AML-193 (cell line): ENCODE measurements around the gene KIF18A.

Experiments
- DNase-seq, 2 experiments: peaks; one replicate each; lab custom pipeline; 2025; lab: John Stamatoyannopoulos, UW

KIF18A gene

DNA sequence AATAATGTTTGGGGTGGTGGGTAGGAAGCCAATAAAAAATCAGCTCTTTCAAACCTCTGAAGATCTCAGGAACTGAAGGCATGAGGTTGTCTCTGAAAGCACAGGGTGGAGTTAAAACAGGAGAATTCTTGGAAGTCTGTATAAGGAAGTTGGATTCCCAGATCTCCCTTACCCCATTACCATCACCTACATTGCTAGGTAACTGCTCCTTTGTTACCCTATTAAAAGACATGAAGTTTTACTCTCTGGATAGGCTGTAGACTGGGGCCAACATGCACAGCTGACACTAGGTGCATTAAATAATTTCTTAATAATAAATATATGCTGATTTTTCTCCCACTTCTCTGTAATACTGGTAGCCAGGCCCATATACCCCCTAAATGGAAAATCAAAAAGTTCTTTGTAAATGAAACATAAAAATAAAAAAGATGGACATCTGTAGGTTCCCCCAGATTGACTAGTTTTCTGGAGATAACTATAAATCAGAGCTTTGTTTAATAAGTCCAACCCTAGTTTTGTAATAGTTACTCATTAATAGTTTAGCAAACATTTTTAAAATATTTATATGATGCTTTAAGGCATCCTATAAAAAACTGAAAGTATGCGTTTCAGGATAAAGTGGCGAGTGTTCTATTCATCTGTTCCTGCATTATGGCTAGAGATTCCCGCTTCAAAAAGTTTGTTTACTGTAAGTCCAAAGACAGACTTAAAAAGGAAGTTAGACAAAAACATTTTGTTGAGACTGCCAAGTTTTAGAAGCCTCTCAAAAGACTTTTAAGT lies 63.8 kb downstream of the KIF18A start:
- no peak for DNase-seq

DNA sequence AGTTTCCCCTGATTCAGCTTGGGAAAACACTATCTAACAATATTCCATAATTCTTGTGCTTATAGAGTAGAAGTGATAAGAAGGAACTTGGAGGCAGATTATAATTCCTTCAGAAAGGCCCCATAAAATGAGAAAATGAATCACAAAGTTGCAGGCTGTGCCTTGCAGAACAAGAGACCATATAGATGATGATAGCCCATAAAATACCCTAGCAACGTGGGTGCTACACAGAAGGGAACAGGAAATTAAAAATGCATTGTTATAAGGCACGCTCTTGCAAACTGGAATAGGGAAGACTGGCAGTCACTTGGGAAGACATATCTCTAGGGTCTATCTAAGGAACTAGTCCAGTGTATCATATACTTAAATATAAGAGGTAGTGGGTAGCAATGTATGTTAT lies 67.6 kb downstream of the KIF18A start:
- no peak for DNase-seq

DNA sequence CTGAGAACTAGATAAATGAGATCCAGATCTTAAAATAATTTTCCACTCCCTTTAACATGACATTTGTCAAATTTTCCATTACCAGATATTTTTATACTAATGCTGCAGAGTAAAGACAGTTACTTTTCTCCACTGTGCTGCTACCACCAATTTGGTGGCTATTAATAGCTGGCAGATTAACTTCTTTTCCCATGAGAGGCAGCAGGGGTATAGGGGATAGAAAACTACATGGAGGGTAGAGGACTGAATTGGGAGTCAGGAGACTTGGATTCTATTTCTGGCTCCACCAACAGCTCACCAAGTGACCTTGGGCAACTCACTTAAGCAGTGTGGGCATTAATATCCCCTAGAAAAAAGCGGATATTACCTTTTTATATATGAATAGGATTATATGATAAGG lies 69.2 kb downstream of the KIF18A start:
- no peak for DNase-seq

DNA sequence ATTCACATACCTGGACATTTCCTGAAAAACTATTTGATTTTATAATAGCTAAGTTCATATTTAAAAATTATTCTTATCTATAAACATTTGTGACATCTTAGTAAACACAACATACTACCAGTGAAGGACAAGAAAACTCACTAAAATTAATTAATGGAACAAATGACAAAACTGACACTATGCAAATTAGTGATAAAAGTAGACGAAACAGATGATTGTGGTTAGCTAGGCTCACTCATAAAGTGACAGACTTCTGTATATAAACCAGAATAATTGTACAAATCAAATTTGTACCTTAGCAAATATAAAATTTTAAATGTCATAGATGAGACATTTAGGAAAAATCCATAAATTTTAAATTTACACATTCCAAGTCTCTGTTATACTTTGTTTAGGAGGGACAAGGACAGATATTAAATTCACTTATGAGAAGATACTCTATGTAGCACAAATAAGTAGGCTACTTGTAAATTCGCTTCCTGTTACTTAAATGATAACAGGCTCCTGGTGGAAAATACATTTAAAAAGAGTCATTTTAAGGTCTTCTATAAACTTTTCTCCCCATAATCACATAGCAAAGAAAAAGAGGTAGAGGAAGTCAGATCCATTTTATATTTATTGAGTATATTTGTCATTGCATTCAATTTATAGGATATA lies 81.2 kb downstream of the KIF18A start:
- DNase-seq: no peak

DNA sequence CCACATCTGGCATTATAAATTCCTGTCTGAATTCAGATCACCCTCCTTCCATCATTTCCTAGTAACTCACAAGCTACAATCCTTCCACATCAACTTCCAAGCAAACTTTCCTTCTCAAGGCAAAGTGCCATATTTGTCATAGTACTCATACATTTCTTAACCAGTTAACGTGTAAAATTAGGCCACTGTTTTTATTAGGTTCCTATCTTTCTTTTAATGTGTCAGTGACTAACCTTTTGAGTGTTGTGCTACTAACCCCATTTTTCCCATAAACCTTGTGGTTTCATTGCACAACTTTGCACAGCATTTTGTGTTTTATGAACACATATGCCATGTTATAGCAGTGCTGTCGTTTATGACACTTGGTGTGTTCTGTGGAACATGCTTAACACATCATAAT lies 90.1 kb downstream of the KIF18A start:
- no peak for DNase-seq

DNA sequence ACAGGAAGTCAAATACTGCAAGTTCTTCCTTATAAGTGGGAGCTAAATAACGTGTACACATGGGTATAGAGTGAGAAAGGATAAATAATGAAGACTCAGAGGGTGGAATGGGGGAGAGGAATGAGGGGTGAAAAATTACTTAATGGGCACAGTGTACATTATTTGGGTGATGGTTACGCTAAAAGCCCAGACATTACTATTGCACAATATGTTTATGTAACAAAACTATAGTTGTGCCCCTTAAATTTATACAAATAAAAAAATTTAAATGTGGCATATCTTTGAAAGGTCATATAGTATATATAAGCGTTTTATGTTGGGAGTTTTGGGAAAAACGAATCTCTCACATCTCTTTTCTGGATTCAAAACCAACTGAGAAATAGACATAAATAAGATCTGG lies 96.1 kb downstream of the KIF18A start:
- DNase-seq: no peak

DNA sequence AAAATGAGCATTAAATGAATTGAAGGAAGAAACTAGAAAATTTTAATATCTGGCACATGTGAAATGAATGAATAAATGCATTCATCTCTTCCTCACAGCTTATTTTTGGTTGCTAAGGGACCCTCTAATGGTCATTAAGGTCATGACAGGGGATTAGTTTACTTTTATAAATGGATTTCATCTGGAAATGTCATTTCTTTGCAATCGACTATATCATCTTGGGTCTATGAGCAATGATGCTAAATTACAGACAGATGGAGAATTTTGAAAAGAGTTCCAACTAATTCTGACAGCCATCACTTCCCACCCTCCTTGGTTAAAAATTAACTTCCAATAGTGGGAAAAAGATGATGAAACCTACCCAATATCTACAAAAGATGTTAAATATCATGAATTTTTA lies 98.0 kb downstream of the KIF18A start:
- DNase-seq: no peak

DNA sequence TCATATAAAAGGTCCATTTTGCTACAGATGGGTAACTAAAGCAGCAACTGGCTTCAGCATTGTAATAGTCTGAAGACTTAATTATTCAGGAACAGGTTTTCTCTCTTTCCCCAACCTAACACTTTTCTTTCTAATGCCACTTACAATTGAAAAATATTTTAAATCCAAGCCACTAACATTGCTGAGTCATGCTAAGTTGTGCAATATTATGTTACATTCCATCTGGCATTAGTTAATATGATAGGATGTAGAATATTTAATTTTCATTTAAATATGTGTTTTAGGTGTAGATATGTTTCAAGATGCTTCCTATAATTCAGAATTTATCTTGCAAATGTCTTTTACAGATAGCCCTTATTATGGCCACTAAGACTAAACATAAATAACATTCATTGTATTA lies 98.6 kb downstream of the KIF18A start:
- DNase-seq: no peak

DNA sequence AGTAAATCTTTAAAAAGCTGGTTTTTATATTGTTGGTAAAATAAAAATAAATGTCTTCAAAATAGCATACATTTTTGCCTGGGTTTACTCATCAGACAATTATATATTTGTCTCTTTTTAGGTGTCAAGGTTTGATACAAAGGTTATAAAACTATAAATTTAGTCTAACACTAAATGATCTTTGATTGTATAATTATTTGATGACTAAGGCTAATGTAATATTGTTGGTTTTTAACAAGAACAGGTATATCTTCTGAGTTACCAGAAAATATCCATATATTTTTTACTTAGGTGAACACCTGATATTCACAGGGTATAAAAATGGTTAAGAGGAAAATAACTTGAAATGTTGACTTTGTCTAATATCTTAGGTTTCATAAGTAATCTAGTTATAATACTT lies 104.3 kb downstream of the KIF18A start:
- DNase-seq: no peak

DNA sequence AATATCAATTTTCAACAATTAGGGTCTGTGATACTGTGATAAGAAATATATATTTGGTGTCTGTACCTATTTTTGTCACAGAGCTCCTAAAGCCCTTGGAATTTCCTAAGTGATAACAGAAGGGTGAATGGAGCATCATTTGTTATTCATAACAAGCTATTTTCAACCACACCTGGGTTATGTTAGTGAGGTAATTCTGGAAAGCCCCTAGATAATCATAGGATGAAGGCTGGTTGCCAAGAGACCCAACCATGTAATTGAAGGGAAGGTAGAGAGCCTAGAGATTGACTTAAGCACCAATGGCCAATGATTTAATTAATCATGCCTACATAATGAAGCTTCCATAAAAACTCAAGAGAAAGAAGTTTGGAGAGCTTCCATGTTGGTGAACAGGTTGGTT lies 109.4 kb downstream of the KIF18A start:
- DNase-seq: no peak

DNA sequence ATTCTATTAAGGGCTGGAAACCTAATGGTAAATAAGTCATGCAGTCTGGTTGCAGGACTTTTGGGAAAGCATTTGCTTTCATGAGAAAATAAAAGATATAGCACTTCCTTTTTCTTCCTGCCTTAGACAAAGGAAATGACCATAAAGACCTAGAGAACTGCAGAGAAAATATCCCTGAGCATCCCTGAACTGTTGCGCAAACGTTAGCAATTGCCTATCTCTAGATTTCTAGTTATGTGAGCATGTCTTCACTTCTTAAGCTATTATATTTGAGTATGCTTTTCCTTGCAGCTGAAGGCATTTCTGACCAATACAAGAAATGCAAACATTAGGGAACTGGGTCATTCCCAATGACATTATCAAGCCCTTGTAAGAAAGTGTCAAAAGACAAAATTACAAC lies 110.6 kb downstream of the KIF18A start:
- no peak for DNase-seq

DNA sequence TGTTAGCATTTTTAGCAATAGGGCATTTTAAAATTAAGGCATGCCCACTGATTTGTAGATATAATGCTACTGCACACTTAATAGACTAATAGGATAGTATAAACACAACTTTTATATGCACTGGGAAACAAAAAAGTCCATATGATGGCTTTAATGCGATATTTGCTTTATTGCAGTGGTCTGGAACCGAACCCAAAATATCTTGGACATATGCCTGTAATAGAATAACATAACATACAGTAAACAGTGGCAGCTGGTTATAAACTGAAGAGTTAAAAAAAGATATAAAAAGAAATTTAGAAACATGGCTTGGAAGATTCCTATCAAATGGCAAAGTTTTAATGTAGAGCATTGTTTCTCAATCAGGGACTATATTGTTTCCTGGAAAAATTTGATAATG lies 111.9 kb downstream of the KIF18A start:
- DNase-seq: no peak

DNA sequence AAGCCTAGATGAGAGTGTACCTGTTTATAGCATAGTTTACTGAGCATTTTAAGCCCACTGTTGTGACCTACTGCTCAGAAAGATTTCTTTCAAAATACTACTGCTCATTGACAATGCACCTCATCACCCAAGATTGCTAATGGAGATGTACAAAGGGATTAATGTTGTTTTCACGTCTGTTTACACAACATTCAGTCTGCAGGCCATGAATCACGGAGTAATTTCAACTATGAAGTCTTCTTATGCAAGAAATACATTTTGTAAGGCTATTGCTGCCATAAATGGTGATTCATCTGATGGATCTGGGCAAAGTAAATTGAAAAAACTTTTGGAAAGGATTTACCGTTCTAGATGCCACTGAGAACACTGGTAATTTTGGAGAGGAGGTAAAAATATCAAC lies 112.9 kb downstream of the KIF18A start:
- DNase-seq: no peak

DNA sequence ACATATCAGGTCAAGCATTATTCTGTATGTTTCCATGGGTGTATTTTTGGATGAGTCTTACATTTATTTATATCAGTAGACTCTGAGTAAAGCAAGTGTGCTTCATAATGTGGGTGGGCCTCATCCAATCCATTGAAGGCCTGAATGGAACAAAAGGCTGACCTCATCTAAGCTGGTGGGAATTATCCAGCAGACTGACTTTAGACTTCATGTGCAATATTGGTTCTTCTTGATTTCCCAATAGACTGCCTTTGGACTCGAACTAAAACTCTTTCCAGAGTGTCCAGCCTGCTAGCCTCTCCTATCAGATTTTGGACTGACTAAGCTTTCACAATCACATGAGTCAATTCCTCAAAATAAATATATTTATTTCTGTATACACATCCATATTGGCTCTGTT lies 116.2 kb downstream of the KIF18A start:
- no peak for DNase-seq

DNA sequence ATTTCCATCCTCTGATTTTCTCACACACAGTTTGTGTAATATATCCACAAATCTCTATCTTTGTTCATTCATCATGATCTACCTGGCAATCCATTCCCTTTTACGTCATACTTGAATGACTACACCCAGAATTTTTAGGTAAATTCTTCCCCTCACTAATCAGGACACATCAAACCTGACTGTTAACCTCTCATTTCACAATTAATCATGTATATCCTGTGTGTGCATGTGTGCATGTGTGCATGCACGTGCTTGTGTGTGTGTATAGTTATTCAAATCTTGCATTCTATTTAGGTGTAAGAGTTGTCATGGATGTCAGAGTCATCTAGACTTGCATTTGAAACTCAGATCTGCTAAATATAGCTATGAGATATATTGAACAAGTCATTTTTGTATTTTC lies 130.4 kb downstream of the KIF18A start:
- no peak for DNase-seq

DNA sequence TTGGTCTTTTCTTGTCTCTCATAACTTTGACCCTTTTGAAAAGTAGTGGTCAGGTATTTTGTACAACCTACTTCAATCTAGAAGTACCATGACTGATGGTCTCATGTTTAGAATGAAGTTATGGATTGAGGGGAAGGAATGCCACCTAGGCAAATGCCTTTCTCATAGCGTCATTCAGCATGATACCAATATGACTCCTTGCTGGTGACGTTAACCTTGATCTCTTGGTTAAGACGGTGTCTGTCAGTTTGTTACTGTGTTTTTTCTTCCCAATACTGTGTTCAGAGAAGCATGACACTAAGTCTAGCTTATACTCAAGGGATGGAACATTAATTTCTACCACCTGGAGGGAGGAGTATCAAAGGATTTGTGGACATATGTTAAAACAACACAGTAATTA lies 130.9 kb downstream of the KIF18A start:
- no peak for DNase-seq

DNA sequence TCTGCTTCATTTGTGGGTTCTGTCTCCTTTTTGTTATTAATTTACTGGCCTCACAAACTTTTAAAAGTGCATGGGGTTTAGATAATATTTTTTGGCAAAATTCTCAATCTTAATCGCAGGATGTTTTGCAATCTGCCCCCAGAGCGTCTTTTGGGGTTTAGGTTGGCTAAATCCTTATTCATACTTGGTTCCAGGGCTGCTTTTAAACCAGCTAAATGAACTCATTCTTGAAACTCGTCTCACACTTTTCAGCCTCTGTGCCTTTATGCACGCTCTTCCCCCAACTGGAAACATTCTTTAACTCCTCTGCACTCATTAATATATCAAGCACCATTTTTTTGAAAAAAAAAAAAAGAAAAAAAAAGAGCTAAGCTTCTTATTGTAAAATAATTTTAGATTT lies 131.7 kb downstream of the KIF18A start:
- DNase-seq: no peak

DNA sequence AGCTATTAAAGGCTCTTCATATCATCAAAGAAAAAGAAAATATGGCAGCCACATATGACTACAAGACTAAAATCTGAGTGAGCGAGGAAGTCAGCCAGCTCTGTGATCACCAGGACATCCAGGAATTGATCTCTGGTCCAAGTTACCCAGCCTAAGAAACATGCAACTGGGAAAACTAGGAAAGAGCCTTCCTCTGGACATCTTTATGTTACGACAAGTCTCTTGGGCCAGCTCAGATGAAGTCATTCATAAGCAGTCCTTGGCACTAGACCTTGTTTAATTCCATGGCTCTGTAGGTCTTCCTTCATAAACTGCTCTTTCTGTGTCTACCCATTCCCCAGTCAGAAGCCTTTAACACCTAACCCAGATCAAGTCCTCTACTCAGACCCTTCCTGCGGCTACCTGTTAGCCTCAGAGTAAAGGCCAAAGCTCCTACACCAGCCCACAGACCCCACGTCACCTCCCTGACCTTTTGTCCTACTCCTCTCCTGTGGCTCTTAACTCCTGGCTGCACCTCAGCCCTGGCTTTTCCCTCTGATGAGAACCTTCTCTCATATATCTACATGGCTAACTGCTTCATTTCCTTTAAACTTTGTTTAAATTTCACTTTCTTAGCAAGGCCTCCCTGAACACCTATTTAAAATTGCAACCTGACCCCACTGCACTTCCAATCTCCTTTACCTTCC lies 134.0 kb downstream of the KIF18A start:
- DNase-seq: no peak

DNA sequence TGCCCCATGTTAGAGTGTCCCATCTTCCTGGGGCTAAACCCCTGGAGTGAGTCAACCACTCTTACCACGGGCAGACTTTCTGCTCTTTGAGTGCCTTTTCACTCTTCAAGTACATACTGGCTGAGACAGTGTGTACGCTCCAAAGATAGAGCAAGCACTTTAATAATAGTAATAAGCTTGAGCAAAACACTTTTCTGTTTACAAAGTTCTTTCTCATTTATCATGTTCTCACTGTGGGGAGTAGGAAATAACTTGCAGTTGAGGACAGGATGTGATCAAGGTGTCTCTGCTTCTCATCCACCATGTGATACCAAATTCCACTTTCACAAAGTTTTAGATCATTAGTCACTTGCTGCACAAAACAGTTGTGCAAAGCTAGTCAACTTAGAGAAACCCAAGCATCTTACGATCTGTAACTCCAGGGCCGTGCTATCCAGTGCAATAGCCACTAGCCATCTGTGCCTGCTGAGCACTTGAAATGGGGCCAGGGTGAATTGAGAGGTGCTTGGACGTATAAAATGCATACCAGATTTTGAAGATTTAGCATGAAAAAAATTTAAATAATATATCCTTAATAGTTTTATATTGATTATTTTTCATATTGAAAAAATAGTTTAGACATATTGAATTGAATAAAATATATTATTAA lies 135.3 kb downstream of the KIF18A start:
- no peak for DNase-seq

DNA sequence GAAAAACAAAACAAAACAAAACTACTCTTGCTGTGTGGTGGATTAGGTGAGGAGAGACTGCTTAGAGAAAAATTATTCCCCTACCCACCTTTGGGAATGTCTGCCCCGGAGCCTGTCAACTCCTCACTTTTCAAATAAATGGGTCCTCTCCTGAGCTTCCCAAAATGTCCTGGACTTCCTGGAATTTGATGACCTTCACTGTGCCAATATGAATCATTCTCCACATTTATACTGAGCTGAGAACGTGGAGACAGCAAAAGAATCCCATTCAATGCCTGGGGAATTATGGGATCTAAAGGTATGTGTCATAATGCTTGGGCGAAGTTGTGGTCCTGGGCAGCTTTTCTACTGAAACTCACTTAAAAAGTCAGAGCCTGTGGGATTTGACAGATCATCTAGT lies 136.8 kb downstream of the KIF18A start:
- DNase-seq: no peak
